ENCODE data around the gene RTP1. TPM values are rescaled to one million over a fixed set of nuclear protein-coding genes. Genes with fewer than 3 reads are reported as not detected.

The RTP1 gene
- total RNA-seq, 1 experiment from 2014 or later: not detected

GRCh38 chr3:187207062-187207461, 9.8 kb downstream of the RTP1 start:
- H3K27me3 Mint-ChIP-seq (ENCODE audit: unreplicated experiment): peaks cover 29% of the 10 kb centered on the region
- DNase-seq: no peak
- intact Hi-C loops (cut with micrococcal nuclease; ENCODE audit: unreplicated experiment): no loop called here
- peaks cover 38% of the 10 kb centered on the region for H3K4me1 Mint-ChIP-seq (ENCODE audit: low read depth, unreplicated experiment)
- no peaks in the 10 kb centered on the region for H3K36me3 Mint-ChIP-seq (ENCODE audit: insufficient read depth, unreplicated experiment)
- no TSS peak for BruUV-seq (replicated peaks)
- CTCF ChIA-PET: no interaction called here
- TF ChIP-seq, protein P1, sequence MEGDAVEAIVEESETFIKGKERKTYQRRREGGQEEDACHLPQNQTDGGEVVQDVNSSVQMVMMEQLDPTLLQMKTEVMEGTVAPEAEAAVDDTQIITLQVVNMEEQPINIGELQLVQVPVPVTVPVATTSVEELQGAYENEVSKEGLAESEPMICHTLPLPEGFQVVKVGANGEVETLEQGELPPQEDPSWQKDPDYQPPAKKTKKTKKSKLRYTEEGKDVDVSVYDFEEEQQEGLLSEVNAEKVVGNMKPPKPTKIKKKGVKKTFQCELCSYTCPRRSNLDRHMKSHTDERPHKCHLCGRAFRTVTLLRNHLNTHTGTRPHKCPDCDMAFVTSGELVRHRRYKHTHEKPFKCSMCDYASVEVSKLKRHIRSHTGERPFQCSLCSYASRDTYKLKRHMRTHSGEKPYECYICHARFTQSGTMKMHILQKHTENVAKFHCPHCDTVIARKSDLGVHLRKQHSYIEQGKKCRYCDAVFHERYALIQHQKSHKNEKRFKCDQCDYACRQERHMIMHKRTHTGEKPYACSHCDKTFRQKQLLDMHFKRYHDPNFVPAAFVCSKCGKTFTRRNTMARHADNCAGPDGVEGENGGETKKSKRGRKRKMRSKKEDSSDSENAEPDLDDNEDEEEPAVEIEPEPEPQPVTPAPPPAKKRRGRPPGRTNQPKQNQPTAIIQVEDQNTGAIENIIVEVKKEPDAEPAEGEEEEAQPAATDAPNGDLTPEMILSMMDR (IDR thresholded peaks at IDR 0.05; ENCODE audit: unreplicated experiment): no peak
- no peak overlapping the region for H3K27ac Mint-ChIP-seq (ENCODE audit: unreplicated experiment)
- H3K9me3 Mint-ChIP-seq (ENCODE audit: low read depth, unreplicated experiment): peaks cover 16% of the 10 kb centered on the region
- no peak overlapping the region for H3K4me3 Mint-ChIP-seq (ENCODE audit: low read depth, unreplicated experiment)

- peaks cover 40% of the 10 kb centered on the region for H3K4me1 Mint-ChIP-seq (ENCODE audit: low read depth, unreplicated experiment)
- no peaks in the 10 kb centered on the region for H3K36me3 Mint-ChIP-seq (ENCODE audit: insufficient read depth, unreplicated experiment)
- peaks cover 24% of the 10 kb centered on the region for H3K27me3 Mint-ChIP-seq (ENCODE audit: unreplicated experiment)
- TF ChIP-seq, protein P1 (IDR thresholded peaks at IDR 0.05; ENCODE audit: unreplicated experiment): no peak
- H3K27ac Mint-ChIP-seq (ENCODE audit: unreplicated experiment): peak overlapping the region; percentile 70
- CTCF ChIA-PET: interaction anchor here (0.5 to 1.0 kb wide), 4 partner anchors 13 to 94 kb away, joined by 3 to 7 read pairs (median 4); partner anchors contain the start of gene RPL39L
- no TSS peak for BruUV-seq (replicated peaks)
- no peak for DNase-seq
- H3K9me3 Mint-ChIP-seq (ENCODE audit: low read depth, unreplicated experiment): peaks cover 16% of the 10 kb centered on the region
- peak overlapping the region; percentile 10 for H3K4me3 Mint-ChIP-seq (ENCODE audit: low read depth, unreplicated experiment)
- intact Hi-C loops (cut with micrococcal nuclease; ENCODE audit: unreplicated experiment): loop anchor here (1.0 kb wide), 1 partner anchor 20 kb away; no protein-coding TSS in a partner anchor
These were observed 10.3 kb downstream of the RTP1 start for GRCh38 chr3:187207624-187208023.

- peak; percentile 64 for DNase-seq
- peak overlapping the region; percentile 10 for H3K4me3 Mint-ChIP-seq (ENCODE audit: low read depth, unreplicated experiment)
These were observed 10.9 kb downstream of the RTP1 start for GRCh38 chr3:187208159-187208558.

DNA sequence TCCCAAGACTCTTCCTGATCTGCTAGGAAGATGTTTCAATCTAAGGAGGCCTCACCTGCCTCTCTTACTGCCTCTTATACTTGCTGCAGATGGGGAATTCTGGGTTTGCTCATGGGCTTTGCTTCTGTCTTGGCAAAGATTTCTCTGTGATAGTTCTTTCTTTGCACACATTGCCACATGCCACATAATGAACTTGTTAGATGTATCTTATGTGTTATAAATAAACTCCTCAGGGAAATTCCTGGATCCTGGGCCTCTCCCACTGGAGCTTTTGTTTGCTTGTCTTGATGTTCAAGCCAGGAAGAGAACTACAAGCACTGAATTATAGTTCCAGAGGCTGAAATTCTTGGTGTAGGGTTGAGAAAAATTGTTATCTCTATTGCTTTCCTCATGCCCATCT, 12.2 kb downstream of the RTP1 start:
- Mint-ChIP-seq H3K4me1 (ENCODE audit: low read depth, unreplicated experiment) (peaks cover 40% of the 10 kb centered on the region), H3K36me3 (ENCODE audit: insufficient read depth, unreplicated experiment) (no peaks in the 10 kb centered on the region), H3K4me3 (ENCODE audit: low read depth, unreplicated experiment) (no peak overlapping the region), H3K27me3 (ENCODE audit: unreplicated experiment) (peaks cover 15% of the 10 kb centered on the region), H3K27ac (ENCODE audit: unreplicated experiment) (no peak overlapping the region), H3K9me3 (ENCODE audit: low read depth, unreplicated experiment) (peaks cover 16% of the 10 kb centered on the region)
- CTCF ChIA-PET: interaction anchor here (1.5 kb wide), 1 partner anchor 470 kb away, joined by 4 read pairs; no protein-coding TSS in a partner anchor
- no TSS peak for BruUV-seq (replicated peaks)
- TF ChIP-seq, protein P1 (IDR thresholded peaks at IDR 0.05; ENCODE audit: unreplicated experiment): no peak
- intact Hi-C loops (cut with micrococcal nuclease; ENCODE audit: unreplicated experiment): no loop called here
- DNase-seq: no peak

More at GRCh38 chr3:187208159-187208558, 10.9 kb downstream of the RTP1 start:
- intact Hi-C loops (cut with micrococcal nuclease; ENCODE audit: unreplicated experiment): loop anchor here (1.0 kb wide), 1 partner anchor 21 kb away; no protein-coding TSS in a partner anchor
- Mint-ChIP-seq H3K27ac (ENCODE audit: unreplicated experiment) (peak overlapping the region; percentile 70), H3K9me3 (ENCODE audit: low read depth, unreplicated experiment) (peaks cover 16% of the 10 kb centered on the region), H3K4me1 (ENCODE audit: low read depth, unreplicated experiment) (peaks cover 40% of the 10 kb centered on the region), H3K27me3 (ENCODE audit: unreplicated experiment) (peaks cover 18% of the 10 kb centered on the region), H3K36me3 (ENCODE audit: insufficient read depth, unreplicated experiment) (no peaks in the 10 kb centered on the region)
- BruUV-seq (replicated peaks): no TSS peak
- CTCF ChIA-PET: interaction anchor here (0.5 to 1.0 kb wide), 6 partner anchors 12 to 95 kb away, joined by 3 to 7 read pairs (median 4); partner anchors contain the start of gene RPL39L
- TF ChIP-seq, protein P1 (IDR thresholded peaks at IDR 0.05; ENCODE audit: unreplicated experiment): no peak
